Vagina (tissue), 2 donors: ENCODE results near the gene STOM.

ENCODE experiments used
- POLR2A ChIP-seq, 2 donors: fragments of 450-650 bp; IDR thresholded peaks; one replicate each; pipeline ENCODE4 v1.6.1; 2017; ENCODE audit warnings: antibody characterized with exemption in 2 of 2, mild to moderate bottlenecking in 2 of 2, moderate library complexity in 2 of 2
- POLR2AphosphoS5 ChIP-seq, 2 donors: sonication (generic); formaldehyde crosslinking; IDR thresholded peaks; one replicate each; pipeline ENCODE4 v1.9.0; 2017; ENCODE audit warnings: antibody characterized with exemption in 2 of 2, mild to moderate bottlenecking in 2 of 2, low read depth in 1 of 2; ENCODE audit not compliant: insufficient read depth in 1 of 2
- TF ChIP-seq, protein P1 (sequence below), 3 experiments: fragments of 450-650 bp in 2 of 3; fragments of 200-600 bp in 1 of 3; sonication (generic) in 1 of 3; IDR thresholded peaks; one replicate each; pipeline ENCODE4 v1.5.1; 2017 to 2019; ENCODE audit warnings: antibody characterized with exemption in 3 of 3, mild to moderate bottlenecking in 2 of 3, moderate library complexity in 2 of 3

- TF ChIP-seq, protein P1, sequence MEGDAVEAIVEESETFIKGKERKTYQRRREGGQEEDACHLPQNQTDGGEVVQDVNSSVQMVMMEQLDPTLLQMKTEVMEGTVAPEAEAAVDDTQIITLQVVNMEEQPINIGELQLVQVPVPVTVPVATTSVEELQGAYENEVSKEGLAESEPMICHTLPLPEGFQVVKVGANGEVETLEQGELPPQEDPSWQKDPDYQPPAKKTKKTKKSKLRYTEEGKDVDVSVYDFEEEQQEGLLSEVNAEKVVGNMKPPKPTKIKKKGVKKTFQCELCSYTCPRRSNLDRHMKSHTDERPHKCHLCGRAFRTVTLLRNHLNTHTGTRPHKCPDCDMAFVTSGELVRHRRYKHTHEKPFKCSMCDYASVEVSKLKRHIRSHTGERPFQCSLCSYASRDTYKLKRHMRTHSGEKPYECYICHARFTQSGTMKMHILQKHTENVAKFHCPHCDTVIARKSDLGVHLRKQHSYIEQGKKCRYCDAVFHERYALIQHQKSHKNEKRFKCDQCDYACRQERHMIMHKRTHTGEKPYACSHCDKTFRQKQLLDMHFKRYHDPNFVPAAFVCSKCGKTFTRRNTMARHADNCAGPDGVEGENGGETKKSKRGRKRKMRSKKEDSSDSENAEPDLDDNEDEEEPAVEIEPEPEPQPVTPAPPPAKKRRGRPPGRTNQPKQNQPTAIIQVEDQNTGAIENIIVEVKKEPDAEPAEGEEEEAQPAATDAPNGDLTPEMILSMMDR (IDR thresholded peaks at IDR 0.05) = no peak
- TF ChIP-seq POLR2AphosphoS5 (IDR thresholded peaks at IDR 0.05; ENCODE audit: insufficient read depth in 1 of 2, low read depth in 1 of 2) = no peak
- no peak for TF ChIP-seq POLR2A (IDR thresholded peaks at IDR 0.05)
Measured at GRCh38 chr9:121345070-121345469, 25.0 kb downstream of the STOM start.
